ENCODE results near the gene AK4.
"Not testable (repeated sequence)": the region's sequence is repeated elsewhere in the genome, so short reads cannot be mapped to it uniquely, and the experiment has no call there.

AK4 gene

GRCh38 chr1:65221638-65222339 lies 73.8 kb downstream of the AK4 start:
- no peak for DNase-seq

DNA sequence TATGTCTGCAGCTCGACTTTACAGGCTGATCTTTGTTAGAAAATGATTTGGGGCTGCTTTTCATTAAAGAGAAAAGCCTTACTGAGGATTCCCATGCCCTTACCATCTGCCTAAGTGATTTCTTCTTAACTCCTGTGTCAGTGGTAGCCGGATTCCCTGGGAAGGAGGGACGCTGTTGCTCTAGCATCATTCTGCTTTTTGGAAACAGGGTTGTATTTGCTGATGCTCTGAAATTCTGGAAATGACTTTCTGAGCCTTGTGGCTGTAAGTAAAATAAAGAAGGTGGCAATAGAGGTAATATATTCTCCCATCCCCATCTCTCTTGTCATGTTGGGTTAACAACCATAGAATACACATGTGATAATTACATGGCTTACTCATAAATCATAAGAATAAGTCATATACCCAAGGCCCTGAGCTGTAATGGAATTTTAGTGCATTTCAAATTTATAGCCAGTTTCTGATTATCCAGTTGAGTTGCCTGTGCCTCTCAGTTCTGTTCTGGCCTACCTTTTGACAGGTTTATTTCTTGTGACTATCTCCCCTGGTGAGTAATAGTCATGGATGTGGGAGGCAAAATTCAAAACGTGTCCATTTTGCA lies 74.4 kb downstream of the AK4 start:
- no peak for DNase-seq

GRCh38 chr1:65224681-65225091 lies 76.7 kb downstream of the AK4 start:
- no peak for DNase-seq

DNA sequence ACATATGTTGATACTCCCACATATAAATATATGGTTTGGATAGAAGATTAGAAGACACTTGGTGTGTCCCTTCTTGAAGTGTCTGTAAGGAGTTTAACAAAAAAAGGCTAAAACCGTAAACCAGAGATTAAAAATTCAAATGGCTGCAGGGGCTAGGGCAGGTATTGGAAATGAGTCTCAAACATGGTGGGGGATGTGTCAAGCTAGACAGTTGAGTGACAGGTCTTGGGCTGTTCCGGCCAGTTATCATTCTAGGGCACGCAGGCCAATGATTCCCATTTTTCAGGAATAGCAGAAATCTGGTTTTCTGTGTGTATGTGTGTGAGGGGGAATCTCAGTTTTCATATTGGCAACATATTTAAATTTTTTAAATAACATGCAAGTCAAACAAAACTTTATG lies 77.2 kb downstream of the AK4 start:
- DNase-seq: no peak

- DNase-seq: no peak
These were observed 81.2 kb downstream of the AK4 start for GRCh38 chr1:65229201-65229600.

- no peak for DNase-seq
These were observed 81.8 kb downstream of the AK4 start for GRCh38 chr1:65229754-65230339.

GRCh38 chr1:65230731-65231481 lies 82.9 kb downstream of the AK4 start:
- no peak for DNase-seq

- DNase-seq: no peak
These were observed 83.8 kb downstream of the AK4 start for GRCh38 chr1:65231718-65232330.

- no peak for DNase-seq
These were observed 84.5 kb downstream of the AK4 start for GRCh38 chr1:65232461-65232990.

DNA sequence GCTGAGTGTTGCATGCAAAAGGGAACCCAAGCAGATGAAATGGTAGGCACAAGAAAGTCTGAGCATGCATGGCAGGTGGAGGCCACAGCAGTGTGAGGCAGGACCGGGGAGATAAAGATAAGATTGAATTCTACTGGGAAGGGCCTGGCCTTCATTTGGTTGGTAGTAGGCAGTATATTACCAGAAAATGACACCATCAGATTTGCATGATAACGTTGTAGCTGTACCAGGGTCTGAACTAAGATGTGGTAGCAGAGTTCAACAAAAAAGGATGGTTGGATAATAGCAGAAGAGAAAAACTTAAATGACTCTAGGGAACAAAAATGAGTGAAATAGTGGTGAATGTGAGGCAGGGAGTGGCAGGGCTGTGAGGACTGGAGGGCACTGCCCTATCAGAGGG lies 85.8 kb downstream of the AK4 start:
- DNase-seq: no peak

DNA sequence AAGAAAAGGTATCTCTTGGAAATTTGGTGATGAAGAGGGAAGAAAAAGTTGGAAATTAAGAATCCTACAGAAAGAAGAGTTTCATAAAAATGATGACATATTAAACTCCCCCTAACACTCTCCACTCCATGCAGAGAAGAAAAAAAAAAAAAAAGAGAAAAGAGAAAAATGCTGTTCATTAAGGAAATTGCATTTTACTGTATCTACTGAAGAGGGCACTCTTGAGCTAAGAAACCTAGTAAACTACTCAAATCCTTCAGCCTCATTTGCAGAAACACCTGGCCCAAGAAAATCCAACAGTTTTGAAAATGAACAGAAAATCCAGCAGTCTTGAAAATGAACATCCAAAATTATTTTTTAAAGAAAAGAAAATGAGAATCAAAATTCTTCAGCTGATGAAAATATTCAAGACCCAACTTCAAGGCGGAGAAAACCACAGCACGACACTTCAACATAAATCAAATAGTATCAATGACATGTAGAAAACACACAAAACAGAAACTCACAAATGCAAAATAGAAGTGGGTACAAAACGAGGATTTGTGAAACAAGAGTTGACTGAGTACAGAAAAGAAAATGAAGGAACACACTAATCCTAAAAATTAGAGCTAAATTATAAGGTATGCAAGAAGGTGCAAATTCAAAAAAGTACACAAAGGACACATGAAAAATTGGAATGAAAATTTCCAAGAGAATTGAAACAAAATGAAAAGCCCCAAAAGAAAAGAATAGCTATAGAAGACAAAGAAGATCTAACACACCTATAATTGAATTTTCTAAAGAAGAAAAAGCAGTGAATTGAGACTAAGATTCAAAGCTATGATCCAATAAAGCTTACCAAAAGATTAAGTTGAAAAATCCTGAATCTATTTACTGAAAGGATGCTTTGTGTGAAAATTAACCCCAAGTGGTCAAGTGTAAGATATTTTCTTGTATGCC lies 88.1 kb downstream of the AK4 start:
- peak; percentile 46 for DNase-seq

DNA sequence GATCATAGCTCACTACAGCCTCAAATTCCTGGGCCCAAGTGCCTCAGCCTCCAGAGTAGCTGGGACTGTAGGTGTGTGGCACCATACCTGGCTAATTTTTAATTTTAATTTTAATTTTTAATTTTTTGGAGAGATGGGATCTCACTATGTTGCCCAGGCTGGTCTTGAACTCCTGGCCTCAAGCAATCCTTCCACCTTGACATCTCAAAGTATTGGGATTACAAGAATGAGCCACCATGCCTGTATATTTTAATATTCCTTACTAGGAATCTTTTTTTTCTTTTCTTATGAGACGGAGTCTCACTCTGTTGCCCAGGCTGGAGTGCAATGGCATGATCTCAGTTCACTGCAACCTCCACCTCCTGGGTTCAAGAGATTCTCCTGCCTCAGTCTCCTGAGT lies 89.1 kb downstream of the AK4 start:
- not testable (repeated sequence) for DNase-seq

GRCh38 chr1:65237503-65237902 lies 89.5 kb downstream of the AK4 start:
- DNase-seq: no peak

DNA sequence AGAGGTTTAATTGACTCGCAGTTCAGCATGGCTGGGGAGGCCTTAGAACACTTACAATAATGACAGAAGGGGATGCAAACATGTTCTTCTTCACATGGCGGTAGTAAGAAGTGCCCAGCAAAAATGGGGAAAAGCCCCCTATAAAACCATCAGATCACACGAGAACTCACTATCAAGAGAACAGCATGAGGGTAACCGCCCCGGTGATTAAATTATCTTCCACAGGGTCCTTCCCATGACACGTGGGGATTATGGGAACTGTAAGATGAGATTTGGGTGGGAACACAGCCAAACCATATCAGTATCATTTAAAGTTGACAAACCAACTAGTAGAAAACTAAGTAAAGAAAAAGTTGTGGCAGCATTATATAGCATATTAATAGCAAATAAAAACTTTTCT lies 90.0 kb downstream of the AK4 start:
- DNase-seq: no peak

GRCh38 chr1:65243491-65243890 lies 95.5 kb downstream of the AK4 start:
- no peak for DNase-seq

- no peak for DNase-seq
These were observed 97.3 kb downstream of the AK4 start for GRCh38 chr1:65245295-65245694.

DNA sequence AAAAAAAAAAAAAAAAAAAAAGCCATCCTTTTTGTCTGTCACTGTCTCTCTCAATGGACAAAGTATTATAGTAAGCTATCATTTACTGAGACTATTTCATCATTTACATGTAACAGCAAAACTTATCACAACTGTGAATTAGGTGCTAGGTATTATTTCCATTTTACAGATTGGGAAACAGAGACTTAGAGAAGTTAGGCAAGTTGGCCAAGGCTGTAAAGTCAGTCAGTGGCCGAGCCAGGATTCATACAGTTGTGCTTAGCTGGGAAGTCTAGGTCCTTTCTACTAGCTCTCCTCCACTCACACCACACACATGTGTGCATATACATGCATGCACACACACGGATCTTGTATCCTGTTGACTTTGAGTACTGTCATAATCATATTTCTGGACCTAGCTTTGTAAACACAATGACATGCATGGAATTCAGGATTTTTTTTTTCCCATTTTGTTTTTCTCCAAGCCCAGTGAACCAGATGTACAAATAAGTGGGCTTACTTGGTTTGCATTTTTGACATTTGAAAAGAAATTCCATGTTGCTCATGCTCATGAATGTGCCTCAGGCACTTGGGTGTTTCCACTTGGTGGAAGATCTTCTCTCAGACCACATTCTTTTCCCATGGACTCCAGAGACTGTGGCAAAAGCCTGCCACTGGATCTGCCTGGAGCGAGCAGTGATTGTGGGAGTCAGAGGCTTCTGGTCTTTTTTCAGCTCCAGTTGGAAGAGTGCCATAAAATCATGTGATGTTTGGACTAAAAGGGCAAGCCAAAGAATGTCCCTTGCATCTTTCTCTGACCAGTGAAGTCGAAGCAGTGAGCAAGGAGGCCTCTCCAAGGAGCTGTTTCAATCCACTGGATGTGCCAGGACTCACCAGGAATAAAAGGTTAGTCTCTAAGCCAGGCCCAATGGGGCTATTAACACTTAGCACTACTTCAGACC lies 99.7 kb downstream of the AK4 start:
- DNase-seq: no peak

GRCh38 chr1:65250826-65251225 lies 102.8 kb downstream of the AK4 start:
- no peak for DNase-seq

- no peak for DNase-seq
These were observed 105.9 kb downstream of the AK4 start for GRCh38 chr1:65253800-65254319.

DNA sequence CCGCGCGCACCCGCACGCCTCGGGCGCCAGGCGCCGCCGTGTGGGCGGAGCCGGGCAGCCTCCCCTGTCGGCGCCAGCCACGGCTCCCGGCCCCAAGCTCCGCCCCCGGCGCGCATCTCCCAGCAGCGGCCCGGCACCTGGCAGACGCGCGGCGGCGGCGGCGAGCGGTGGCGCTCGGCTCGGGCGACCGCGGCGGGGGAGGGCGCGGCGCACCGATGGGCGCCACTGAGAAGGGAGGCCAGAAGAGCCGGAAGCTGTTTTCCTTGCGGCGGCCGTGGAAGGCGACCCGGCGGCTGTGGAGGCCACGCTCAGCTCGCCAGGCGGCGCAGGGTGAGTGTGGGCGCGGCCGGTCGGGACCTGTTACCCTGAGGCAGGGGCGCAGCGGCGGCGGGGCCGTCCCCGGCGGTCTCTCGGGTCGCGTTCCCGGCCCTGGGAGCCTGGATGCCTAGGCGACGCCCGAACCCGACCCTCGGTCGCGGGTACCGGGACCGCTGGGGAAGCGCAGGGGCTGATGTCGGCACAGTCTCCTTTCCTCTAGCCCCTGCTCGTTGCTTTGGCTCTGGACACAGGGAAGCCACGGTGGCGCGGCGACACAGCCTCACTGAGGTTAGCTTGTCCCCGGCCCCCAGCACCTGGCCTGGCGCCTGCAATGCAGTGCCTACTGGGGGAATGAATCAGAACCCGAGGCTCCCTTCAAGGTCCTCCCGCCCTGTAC lies 106.5 kb downstream of the AK4 start:
- peak; percentile 87 for DNase-seq
